ENCODE results near the gene STAC3.
"Not testable (repeated sequence)": the region's sequence is repeated elsewhere in the genome, so short reads cannot be mapped to it uniquely, and the experiment has no call there.

GRCh38 chr12:57276233-57276632 is 25.2 kb upstream of the STAC3 start:
- TF ChIP-seq CTCF (IDR thresholded peaks at IDR 0.05; ENCODE audit: borderline replicate concordance, extremely low read depth, low read length, poor library complexity, severe bottlenecking); EZH2 (IDR thresholded peaks at IDR 0.05; ENCODE audit: borderline replicate concordance, low read depth, low read length, severe bottlenecking): not testable (repeated sequence)
